ENCODE results near the gene MCTP1. TPM values are rescaled to one million over a fixed set of nuclear protein-coding genes. Genes with fewer than 3 reads are reported as not detected.

Gene MCTP1
- total and polyA plus RNA-seq, 2 of the 13 experiments (the other 11 are each of a cell fraction or from before 2014, with no cell fraction given): 0.15 to 0.48 TPM

GRCh38 chr5:95022967-95023695 is 261.8 kb downstream of the MCTP1 start:
- H3K36me3 ChIP-seq (replicated peaks in 1 of 2; ENCODE audit: control insufficient read depth in 1 of 2, insufficient read depth in 2 of 2, low read length in 2 of 2): no peaks in the 10 kb centered on the region
- no peak overlapping the region for H3K9ac ChIP-seq (ENCODE audit: insufficient read depth, low read depth, low read length)
- CTCF ChIA-PET (ENCODE audit: low intra/inter-chr PET ratio, low total read pairs): no interaction called here
- no peaks in the 10 kb centered on the region for H3K79me2 ChIP-seq (ENCODE audit: insufficient read depth, low read length)
- no peak for TF ChIP-seq ZNF446 (CRISPR knock-in tag; IDR thresholded peaks at IDR 0.05)
- TF ChIP-seq PBX2 (CRISPR knock-in tag; IDR thresholded peaks at IDR 0.05): no peak
- no peak for TF ChIP-seq PRDM15 (CRISPR knock-in tag; IDR thresholded peaks at IDR 0.05)
- no peak for TF ChIP-seq JARID2 (CRISPR knock-in tag; IDR thresholded peaks at IDR 0.05; ENCODE audit: insufficient replicate concordance)
- no peak for TF ChIP-seq FOXA3 (CRISPR knock-in tag; IDR thresholded peaks at IDR 0.05)
- TF ChIP-seq CTCF (CRISPR knock-in tag; IDR thresholded peaks at IDR 0.05): no peak
- no peak for TF ChIP-seq ZNF251 (CRISPR knock-in tag; IDR thresholded peaks at IDR 0.05)
- TF ChIP-seq MAFK (conservative IDR thresholded peaks at IDR 0.05 in 1 of 2, IDR thresholded peaks at IDR 0.05 in 1 of 2; ENCODE audit: low read length in 2 of 2): no peak
- TF ChIP-seq KAT8 (CRISPR knock-in tag; IDR thresholded peaks at IDR 0.05): no peak
- no peak for TF ChIP-seq GLI4 (CRISPR knock-in tag; IDR thresholded peaks at IDR 0.05; ENCODE audit: borderline replicate concordance)
- no peak for TF ChIP-seq ZNF10 (CRISPR knock-in tag; IDR thresholded peaks at IDR 0.05; ENCODE audit: borderline replicate concordance, low read depth)
- TF ChIP-seq ARID2 (CRISPR knock-in tag; IDR thresholded peaks at IDR 0.05; ENCODE audit: borderline replicate concordance): no peak
- no peak for TF ChIP-seq NR0B2 (CRISPR knock-in tag; IDR thresholded peaks at IDR 0.05)
- no peak for TF ChIP-seq ZBTB1 (CRISPR knock-in tag; IDR thresholded peaks at IDR 0.05; ENCODE audit: borderline replicate concordance)
- TF ChIP-seq AGO2 (optimal IDR thresholded peaks at IDR 0.05; ENCODE audit: low read depth, low read length): no peak
- TF ChIP-seq ZKSCAN8 (CRISPR knock-in tag; IDR thresholded peaks at IDR 0.05; ENCODE audit: borderline replicate concordance): no peak
- H3K27me3 ChIP-seq (ENCODE audit: control insufficient read depth in 1 of 2, insufficient read depth in 2 of 2, low read length in 2 of 2): no peaks in the 10 kb centered on the region; a peak in 1 of 5 replicates
- BruUV-seq (replicated peaks): no TSS peak
- no peak overlapping the region for H3K4me3 ChIP-seq (replicated peaks in 1 of 3; ENCODE audit: insufficient read depth in 1 of 3, low read depth in 2 of 3, low read length in 3 of 3)
- H2AFZ ChIP-seq (ENCODE audit: low read length): no peak overlapping the region
- intact Hi-C loops (cut with micrococcal nuclease; ENCODE audit: unreplicated experiment): no loop called here
- H3K4me2 ChIP-seq (ENCODE audit: low read depth, low read length): no peak overlapping the region
- H3K9me3 ChIP-seq (ENCODE audit: low read length): no peaks in the 10 kb centered on the region
- no peak overlapping the region for H3K27ac ChIP-seq (ENCODE audit: extremely low read length, insufficient read depth, low read length)
- H3K4me1 ChIP-seq (ENCODE audit: insufficient read depth, low read length): no peaks in the 10 kb centered on the region
- in situ Hi-C loops (cut with HindIII; ENCODE audit: extremely low pct_ligation_motif_present, low pct_unique_long_range_greater_than_20kb): no loop called here
- 42% methylated on average over 5 of the region's 5 CpGs for WGBS (ENCODE audit: low lambda C conversion rate)
- DNase-seq (ENCODE audit: low spot score) (no peak), ATAC-seq (no peak), FAIRE-seq (no peak)
- H4K20me1 ChIP-seq (ENCODE audit: insufficient read depth, low read length): no peaks in the 10 kb centered on the region
- POLR2A ChIA-PET: no interaction called here
